RWPE2 (cell line): ENCODE measurements around the gene CCDC81.

Source experiments
- ATAC-seq: fragments of 200-7000 bp; cut with Tn5 transposase; 3 replicates; pipeline ENCODE4 v1.9.1; 2021; ENCODE audit warnings: low read depth
- DNase-seq: peaks from one replicate; pipeline ENCODE4 v3.0.0-alpha.2; 2020; ENCODE audit warnings: low spot score
- H3K27ac ChIP-seq: fragments of 450-650 bp; 2 replicates; pipeline ENCODE4 v1.5.1; 2017; ENCODE audit warnings: mild to moderate bottlenecking; ENCODE audit not compliant: poor library complexity, severe bottlenecking
- H3K27me3 ChIP-seq: fragments of 250-450 bp; sonication (Bioruptor Pico); 2 replicates; pipeline ENCODE4 v1.5.1; 2021; ENCODE audit warnings: mild to moderate bottlenecking, moderate library complexity; ENCODE audit not compliant: insufficient read depth, poor library complexity, severe bottlenecking
- H3K36me3 ChIP-seq: fragments of 250-450 bp; sonication (Bioruptor Pico); 2 replicates; pipeline ENCODE4 v1.5.1; 2020; ENCODE audit warnings: low read depth, mild to moderate bottlenecking, moderate library complexity
- H3K4me1 ChIP-seq: fragments of 250-450 bp; sonication (Bioruptor Pico); 2 replicates; pipeline ENCODE4 v1.5.1; 2021; ENCODE audit warnings: mild to moderate bottlenecking, moderate library complexity; ENCODE audit not compliant: insufficient read depth, poor library complexity, severe bottlenecking
- H3K4me3 ChIP-seq: fragments of 250-450 bp; sonication (Bioruptor Pico); 2 replicates; pipeline ENCODE4 v1.5.1; 2021; ENCODE audit warnings: mild to moderate bottlenecking, moderate library complexity; ENCODE audit not compliant: severe bottlenecking
- H3K9me3 ChIP-seq: fragments of 250-450 bp; sonication (Bioruptor Pico); 2 replicates; pipeline ENCODE4 v1.5.1; 2021; ENCODE audit warnings: mild to moderate bottlenecking, moderate library complexity; ENCODE audit not compliant: severe bottlenecking
- TF ChIP-seq, protein P1 (sequence below): fragments of 450-650 bp; IDR thresholded peaks from one replicate; pipeline ENCODE4 v1.5.1; 2017; ENCODE audit warnings: mild to moderate bottlenecking, moderate library complexity; ENCODE audit not compliant: poor library complexity, severe bottlenecking

CCDC81 gene

DNA sequence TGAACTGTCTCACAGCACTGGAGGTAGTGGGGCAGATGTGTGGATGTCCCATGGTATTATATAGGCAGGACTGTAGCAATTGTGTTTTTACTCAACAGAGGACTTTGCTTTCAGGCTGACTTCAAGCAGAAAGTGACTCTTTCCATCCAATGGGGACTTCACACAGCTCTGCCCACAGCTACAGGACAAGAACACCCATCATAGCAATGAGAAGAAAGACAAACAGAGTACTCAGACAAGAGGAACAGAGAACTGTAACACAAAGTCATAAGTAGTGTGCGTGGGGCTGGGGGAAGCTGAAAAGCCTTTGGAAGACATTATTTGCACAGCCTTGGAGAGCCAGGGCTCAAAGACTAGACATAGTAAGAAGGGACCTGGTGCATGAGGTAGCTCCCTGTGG, 70.3 kb downstream of the CCDC81 start:
- Histone ChIP-seq H3K36me3 (no peaks in the 10 kb centered on the region), H3K4me3 (no peak overlapping the region), H3K4me1 (no peaks in the 10 kb centered on the region), H3K27ac (no peak overlapping the region), H3K9me3 (no peaks in the 10 kb centered on the region), H3K27me3 (no peaks in the 10 kb centered on the region)
- TF ChIP-seq, protein P1, sequence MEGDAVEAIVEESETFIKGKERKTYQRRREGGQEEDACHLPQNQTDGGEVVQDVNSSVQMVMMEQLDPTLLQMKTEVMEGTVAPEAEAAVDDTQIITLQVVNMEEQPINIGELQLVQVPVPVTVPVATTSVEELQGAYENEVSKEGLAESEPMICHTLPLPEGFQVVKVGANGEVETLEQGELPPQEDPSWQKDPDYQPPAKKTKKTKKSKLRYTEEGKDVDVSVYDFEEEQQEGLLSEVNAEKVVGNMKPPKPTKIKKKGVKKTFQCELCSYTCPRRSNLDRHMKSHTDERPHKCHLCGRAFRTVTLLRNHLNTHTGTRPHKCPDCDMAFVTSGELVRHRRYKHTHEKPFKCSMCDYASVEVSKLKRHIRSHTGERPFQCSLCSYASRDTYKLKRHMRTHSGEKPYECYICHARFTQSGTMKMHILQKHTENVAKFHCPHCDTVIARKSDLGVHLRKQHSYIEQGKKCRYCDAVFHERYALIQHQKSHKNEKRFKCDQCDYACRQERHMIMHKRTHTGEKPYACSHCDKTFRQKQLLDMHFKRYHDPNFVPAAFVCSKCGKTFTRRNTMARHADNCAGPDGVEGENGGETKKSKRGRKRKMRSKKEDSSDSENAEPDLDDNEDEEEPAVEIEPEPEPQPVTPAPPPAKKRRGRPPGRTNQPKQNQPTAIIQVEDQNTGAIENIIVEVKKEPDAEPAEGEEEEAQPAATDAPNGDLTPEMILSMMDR, result no peak
- DNase-seq (no peak), ATAC-seq (no peak)

DNA sequence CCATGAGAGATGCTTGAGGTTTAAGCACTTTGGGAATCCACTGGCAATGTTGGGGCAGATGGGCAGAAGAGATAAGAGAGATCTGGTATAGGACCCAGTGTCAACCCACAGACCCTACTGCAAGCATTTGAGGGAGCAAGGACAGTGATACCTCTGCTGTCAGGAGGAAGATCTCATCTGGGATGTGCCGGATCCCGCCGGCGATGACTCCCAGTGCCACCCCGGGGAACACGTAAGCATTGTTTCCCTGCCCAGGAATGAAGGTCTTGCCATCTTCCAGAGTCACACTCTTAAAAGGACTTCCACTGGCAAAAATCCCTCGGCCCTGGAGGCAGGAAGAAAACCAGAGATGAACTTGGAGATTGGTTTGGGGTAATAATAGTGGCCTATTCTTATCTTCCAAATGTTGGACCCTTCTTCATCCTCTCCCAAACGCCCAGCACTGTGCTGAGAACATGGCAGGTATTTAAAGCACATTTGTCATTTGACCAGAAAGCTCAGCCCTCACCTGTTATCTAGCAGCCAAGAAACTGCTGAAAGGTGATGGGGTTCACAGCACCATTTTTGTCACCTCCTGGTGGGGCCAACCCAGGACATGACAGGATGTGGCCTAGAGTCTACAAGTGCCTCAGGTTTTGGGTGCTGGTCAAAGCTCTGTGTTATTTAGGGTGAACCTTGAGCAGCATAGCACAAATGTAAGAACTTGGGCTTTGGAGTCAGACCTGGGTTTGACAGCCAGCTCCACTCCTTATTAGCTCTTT, 71.7 kb downstream of the CCDC81 start:
- H3K27me3 ChIP-seq, result no peaks in the 10 kb centered on the region
- no peaks in the 10 kb centered on the region for H3K4me1 ChIP-seq
- H3K27ac ChIP-seq, result no peak overlapping the region
- DNase-seq (no peak), ATAC-seq (no peak)
- TF ChIP-seq, protein P1, result no peak
- H3K9me3 ChIP-seq, result no peaks in the 10 kb centered on the region
- no peaks in the 10 kb centered on the region for H3K36me3 ChIP-seq
- no peak overlapping the region for H3K4me3 ChIP-seq

DNA sequence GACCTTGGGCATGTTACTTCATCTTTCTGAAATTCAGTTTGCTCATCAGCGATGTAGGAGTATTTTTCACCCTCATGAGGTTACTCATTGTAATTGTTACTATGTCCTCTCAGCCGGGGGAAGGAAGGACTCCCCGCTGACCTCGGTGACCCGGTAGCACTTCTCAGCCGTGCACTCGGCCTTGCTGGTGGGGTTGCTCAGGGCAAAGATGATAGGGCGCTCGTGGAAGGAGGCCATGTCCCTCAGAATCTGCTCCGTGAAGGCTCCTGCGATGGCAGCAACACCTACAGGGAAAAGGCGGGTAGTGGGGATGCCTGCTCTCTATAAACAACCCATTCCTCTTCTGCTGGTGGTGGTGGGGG, 72.2 kb downstream of the CCDC81 start:
- no peaks in the 10 kb centered on the region for H3K27me3 ChIP-seq
- no peak overlapping the region for H3K27ac ChIP-seq
- no peak overlapping the region for H3K4me3 ChIP-seq
- DNase-seq (no peak), ATAC-seq (no peak)
- TF ChIP-seq, protein P1, result no peak
- H3K4me1 ChIP-seq, result no peaks in the 10 kb centered on the region
- no peaks in the 10 kb centered on the region for H3K9me3 ChIP-seq
- H3K36me3 ChIP-seq, result no peaks in the 10 kb centered on the region

- H3K4me3 ChIP-seq, result no peak overlapping the region
- ATAC-seq (no peak), DNase-seq (no peak)
- H3K27me3 ChIP-seq, result no peaks in the 10 kb centered on the region
- TF ChIP-seq, protein P1, result no peak
- H3K27ac ChIP-seq, result no peak overlapping the region
- no peaks in the 10 kb centered on the region for H3K9me3 ChIP-seq
- no peaks in the 10 kb centered on the region for H3K36me3 ChIP-seq
- no peaks in the 10 kb centered on the region for H3K4me1 ChIP-seq
Observed at GRCh38 chr11:86447763-86448480, 73.2 kb downstream of the CCDC81 start.
